ENCODE results near the gene NUP107.

The NUP107 gene

DNA sequence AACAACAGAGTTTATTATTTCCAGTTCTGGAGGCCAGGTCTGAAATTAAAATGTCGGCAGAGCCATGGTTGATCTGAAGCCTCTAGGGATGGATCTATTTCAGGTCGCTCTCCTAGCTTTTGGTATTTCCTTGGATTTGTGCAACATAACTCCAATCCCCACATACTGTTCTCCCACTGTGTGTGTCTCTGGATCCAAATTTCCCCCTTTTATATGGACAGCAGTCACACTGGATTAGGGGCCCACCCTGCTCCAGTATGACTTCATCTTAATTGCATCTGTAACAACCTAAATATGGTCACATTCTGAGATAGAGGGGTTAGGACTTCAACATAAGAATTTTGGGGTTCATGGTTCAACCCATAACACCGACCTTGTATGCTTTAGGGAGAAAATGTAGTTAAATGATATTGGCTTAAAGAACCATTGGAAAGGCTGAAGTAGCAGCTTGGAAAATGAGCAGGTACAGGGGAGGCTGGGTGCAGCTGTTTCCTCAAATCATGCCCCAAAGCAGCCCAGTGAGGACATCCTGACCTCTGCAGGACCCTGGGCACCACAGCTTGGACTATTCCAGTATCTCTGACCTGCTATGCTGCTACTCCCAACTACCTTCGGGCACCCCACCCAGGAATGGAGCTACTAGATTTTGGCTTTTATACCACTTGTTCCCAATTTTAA, 107.3 kb downstream of the NUP107 start:
- no peak overlapping the region for H3K4me3 ChIP-seq (ENCODE audit: low read length)
- TF ChIP-seq, protein P1, sequence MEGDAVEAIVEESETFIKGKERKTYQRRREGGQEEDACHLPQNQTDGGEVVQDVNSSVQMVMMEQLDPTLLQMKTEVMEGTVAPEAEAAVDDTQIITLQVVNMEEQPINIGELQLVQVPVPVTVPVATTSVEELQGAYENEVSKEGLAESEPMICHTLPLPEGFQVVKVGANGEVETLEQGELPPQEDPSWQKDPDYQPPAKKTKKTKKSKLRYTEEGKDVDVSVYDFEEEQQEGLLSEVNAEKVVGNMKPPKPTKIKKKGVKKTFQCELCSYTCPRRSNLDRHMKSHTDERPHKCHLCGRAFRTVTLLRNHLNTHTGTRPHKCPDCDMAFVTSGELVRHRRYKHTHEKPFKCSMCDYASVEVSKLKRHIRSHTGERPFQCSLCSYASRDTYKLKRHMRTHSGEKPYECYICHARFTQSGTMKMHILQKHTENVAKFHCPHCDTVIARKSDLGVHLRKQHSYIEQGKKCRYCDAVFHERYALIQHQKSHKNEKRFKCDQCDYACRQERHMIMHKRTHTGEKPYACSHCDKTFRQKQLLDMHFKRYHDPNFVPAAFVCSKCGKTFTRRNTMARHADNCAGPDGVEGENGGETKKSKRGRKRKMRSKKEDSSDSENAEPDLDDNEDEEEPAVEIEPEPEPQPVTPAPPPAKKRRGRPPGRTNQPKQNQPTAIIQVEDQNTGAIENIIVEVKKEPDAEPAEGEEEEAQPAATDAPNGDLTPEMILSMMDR (IDR thresholded peaks at IDR 0.05; ENCODE audit: insufficient read depth, low read depth, low read length, missing control alignments), result no peak
- no peak for DNase-seq (ENCODE audit: low read depth)

DNA sequence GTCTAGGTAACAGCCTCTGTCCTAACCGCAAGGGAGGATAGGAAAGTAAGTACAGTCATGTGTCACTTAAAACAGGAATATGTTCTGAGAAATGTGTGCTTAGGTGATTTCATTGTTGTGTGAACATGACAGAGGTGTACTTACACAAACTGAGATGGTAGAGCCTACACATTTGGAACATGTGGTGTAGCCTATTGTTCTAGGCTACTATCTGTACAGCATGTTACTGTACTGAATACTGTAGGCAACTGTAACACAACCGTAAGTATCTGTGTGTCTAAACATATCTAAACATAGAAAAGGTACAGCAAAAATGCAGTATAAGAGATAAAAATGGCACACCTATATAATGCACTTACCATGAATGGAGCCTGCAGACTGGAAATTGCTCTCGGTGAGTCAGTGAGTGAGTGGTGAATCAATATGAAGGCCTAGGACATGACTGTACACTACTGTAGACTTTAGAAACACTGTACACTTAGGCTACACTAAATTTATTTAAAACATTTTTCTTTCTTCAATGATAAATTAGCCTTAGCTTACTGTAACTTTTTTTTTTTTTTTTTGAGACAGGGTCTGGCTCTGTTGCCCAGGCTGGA, 108.0 kb downstream of the NUP107 start:
- peak; percentile 91 for DNase-seq (ENCODE audit: low read depth)
- no peak overlapping the region for H3K4me3 ChIP-seq (ENCODE audit: low read length)
- TF ChIP-seq, protein P1 (IDR thresholded peaks at IDR 0.05; ENCODE audit: insufficient read depth, low read depth, low read length, missing control alignments), result no peak
